Colonic mucosa (tissue), 4 donors: ENCODE measurements around the gene RNF17. TPM values are rescaled to one million over a fixed set of nuclear protein-coding genes. Genes with fewer than 3 reads are reported as not detected.
"Not testable (repeated sequence)": the region's sequence is repeated elsewhere in the genome, so short reads cannot be mapped to it uniquely, and the experiment has no call there.

Experiments
- DNase-seq: peaks from one replicate; pipeline ENCODE4 v3.0.0-alpha.2; 2020
- H3K27ac ChIP-seq: fragments of 200-600 bp; one replicate; pipeline ENCODE4 v1.8.0; 2021
- H3K27me3 ChIP-seq: fragments of 200-600 bp; one replicate; pipeline ENCODE4 v1.8.0; 2021
- H3K36me3 ChIP-seq: fragments of 200-600 bp; one replicate; pipeline ENCODE4 v1.8.0; 2021
- H3K4me1 ChIP-seq: fragments of 200-600 bp; one replicate; pipeline ENCODE4 v1.8.0; 2021; ENCODE audit warnings: mild to moderate bottlenecking
- H3K4me3 ChIP-seq: fragments of 200-600 bp; one replicate; pipeline ENCODE4 v1.8.0; 2021
- H3K9ac ChIP-seq, 2 donors: one replicate each; pipeline ENCODE4 v1.7.0; 2013; ENCODE audit warnings: control low read depth in 2 of 2, low read depth in 2 of 2, low read length in 2 of 2
- H3K9me3 ChIP-seq: fragments of 200-600 bp; one replicate; pipeline ENCODE4 v1.8.0; 2021
- intact Hi-C: fragments of 100-400 bp; cut with DNase I; formaldehyde crosslinking; loops from one replicate; pipeline ENCODE4 v1.14.1; 2022
- total RNA-seq, 2 donors: library from RNA; stranded (reverse); fragmentation: NEBNext Ultra II Directional in 1 of 2; extraction: Animal tissue kit (Norgen Biotek cat#: 25700) in 1 of 2; gene quantifications; one replicate each; pipeline ENCODE4 v1.2.1, GENCODE V29; 2021
- TF ChIP-seq, protein P1 (sequence below): fragments of 200-600 bp; IDR thresholded peaks from one replicate; pipeline ENCODE4 v1.8.0; 2022; ENCODE audit warnings: antibody characterized with exemption, mild to moderate bottlenecking
- donor health status: healthy.
- donor health status: DM: no; HTN: no; CAD: no.
- donor health status: DM: no; HTN: no; CAD: no.

RNF17 gene
- total RNA-seq, 2 donors from 2014 or later = not detected

DNA sequence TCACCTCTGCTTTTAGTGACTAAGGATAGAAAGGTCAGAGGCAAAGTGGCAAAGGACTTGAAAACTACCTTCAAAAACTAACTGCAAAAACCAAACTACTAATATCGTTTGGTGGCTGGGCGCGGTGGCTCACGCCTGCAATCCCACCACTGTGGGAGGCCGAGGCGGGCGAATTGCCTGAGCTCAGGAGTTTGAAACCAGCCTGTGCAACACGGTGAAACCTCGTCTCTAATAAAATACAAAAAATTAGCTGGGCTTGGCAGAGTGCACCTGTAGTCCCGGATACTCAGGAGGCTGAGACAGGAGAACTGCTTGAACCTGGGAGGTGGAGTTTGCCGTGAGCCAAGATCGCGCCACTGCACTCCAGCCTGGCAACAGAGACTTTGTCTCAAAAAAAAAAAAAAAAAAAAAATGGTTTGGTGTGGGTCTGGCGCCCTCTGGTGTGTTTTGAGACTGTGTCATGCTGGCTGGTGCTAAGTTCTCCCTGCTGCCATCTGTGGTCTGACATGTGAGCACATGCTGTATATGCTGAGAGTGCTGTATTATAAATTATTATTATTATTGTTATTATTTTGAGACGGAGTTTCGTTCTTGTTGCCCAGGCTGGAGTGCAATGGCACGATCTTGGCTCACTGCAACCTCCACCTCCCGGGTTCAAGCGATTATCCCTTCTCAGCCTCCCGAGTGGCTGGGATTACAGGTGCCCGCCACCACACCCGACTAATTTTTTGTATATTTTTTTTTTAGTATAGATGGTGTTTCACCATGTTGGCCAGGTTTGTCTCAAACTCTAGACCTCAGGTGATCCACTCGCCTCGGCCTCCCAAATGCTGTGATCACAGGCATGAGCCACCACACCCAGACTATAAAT is 36.0 kb upstream of the RNF17 start:
- H3K4me3 ChIP-seq = no peak overlapping the region
- intact Hi-C loops = no loop called here
- no peak overlapping the region for H3K9ac ChIP-seq
- no peaks in the 10 kb centered on the region for H3K9me3 ChIP-seq
- no peaks in the 10 kb centered on the region for H3K36me3 ChIP-seq
- H3K27me3 ChIP-seq = no peaks in the 10 kb centered on the region
- H3K27ac ChIP-seq = no peak overlapping the region
- H3K4me1 ChIP-seq = no peaks in the 10 kb centered on the region
- peak; percentile 65 for DNase-seq
- TF ChIP-seq, protein P1, sequence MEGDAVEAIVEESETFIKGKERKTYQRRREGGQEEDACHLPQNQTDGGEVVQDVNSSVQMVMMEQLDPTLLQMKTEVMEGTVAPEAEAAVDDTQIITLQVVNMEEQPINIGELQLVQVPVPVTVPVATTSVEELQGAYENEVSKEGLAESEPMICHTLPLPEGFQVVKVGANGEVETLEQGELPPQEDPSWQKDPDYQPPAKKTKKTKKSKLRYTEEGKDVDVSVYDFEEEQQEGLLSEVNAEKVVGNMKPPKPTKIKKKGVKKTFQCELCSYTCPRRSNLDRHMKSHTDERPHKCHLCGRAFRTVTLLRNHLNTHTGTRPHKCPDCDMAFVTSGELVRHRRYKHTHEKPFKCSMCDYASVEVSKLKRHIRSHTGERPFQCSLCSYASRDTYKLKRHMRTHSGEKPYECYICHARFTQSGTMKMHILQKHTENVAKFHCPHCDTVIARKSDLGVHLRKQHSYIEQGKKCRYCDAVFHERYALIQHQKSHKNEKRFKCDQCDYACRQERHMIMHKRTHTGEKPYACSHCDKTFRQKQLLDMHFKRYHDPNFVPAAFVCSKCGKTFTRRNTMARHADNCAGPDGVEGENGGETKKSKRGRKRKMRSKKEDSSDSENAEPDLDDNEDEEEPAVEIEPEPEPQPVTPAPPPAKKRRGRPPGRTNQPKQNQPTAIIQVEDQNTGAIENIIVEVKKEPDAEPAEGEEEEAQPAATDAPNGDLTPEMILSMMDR = peak; percentile 82

DNA sequence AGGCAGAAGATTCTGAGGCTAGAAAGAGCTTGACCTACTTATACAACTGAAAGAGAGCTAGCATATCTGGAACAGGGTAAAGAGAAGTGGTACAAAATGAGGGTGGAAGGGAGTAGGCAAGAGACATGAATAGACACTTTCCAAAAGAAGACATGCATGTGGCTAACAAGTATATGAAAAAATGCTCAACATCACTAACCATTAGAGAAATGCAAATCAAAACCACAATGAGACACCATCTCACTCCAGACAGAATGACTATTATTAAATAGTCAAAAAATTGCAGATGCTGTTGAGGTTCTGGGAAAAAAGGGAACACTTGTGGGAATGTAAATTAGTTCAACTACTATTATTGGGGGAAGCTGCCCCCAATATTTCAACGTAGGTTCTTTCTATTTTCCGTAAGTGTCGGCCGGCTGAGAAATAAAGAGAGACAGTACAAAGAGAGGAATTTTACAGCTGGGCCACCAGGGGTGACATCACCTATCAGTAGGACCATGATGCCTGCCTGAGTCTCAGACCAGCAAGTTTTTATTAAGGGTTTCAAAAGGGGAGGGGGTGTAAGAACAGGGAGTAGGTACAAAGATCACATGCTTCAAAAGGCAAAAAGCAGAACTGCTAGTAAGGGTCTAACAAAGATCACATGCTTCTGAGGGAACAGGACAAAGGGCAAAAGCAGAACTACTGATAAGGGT is 32.9 kb upstream of the RNF17 start:
- H3K27me3 ChIP-seq, H3K9me3 ChIP-seq, H3K9ac ChIP-seq, DNase-seq, intact Hi-C loops, H3K4me3 ChIP-seq, H3K36me3 ChIP-seq, H3K4me1 ChIP-seq, H3K27ac ChIP-seq: not testable (repeated sequence)

DNA sequence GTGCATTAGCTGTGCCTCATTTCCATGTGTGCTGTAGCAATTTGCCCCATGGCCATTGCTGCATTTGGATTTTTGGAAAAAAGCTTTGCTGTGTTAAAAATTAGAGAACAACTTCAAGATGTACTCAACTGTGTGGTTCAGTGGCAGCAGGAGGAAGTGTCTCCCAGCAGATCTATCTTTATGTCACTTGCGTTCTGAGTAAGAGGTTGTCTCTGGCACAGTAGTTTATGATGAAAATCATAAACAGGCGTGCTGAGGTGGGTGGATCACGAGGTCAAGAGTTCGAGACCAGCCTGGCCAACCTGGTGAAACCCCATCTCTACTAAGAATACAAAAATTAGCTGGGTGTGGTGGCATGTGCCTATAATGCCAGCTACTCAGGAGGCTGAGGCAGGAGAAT is 29.0 kb upstream of the RNF17 start:
- no peak overlapping the region for H3K9ac ChIP-seq
- no peak overlapping the region for H3K27ac ChIP-seq
- H3K36me3 ChIP-seq = no peaks in the 10 kb centered on the region
- H3K9me3 ChIP-seq = no peaks in the 10 kb centered on the region
- no peaks in the 10 kb centered on the region for H3K4me1 ChIP-seq
- intact Hi-C loops = no loop called here
- TF ChIP-seq, protein P1 = no peak
- H3K4me3 ChIP-seq = no peak overlapping the region
- DNase-seq = no peak
- no peaks in the 10 kb centered on the region for H3K27me3 ChIP-seq

DNA sequence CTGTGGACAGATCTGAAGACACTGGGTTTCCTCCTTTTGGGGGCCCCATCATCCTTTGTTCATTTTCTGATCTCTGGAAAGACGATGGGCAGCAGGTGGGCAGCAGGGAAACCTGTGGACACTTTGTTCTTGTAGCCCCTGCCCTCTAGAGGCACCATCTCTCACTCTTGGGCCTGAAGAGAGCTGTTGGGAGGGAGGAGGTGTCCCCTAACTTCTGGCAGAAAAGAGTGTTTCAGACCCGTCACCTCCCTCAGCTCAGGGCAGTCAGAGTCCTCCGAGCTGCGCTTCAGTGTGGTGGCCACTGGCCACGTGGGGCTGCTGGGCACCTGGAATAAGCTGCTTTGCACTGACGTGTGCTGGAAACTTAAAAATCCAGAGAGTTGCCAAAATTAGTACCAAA is 26.9 kb upstream of the RNF17 start:
- intact Hi-C loops = no loop called here
- H3K36me3 ChIP-seq = no peaks in the 10 kb centered on the region
- no peak for DNase-seq
- no peak overlapping the region for H3K27ac ChIP-seq
- H3K4me3 ChIP-seq = no peak overlapping the region
- TF ChIP-seq, protein P1 = no peak
- no peak overlapping the region for H3K9ac ChIP-seq
- H3K27me3 ChIP-seq = no peaks in the 10 kb centered on the region
- no peaks in the 10 kb centered on the region for H3K9me3 ChIP-seq
- H3K4me1 ChIP-seq = no peaks in the 10 kb centered on the region

DNA sequence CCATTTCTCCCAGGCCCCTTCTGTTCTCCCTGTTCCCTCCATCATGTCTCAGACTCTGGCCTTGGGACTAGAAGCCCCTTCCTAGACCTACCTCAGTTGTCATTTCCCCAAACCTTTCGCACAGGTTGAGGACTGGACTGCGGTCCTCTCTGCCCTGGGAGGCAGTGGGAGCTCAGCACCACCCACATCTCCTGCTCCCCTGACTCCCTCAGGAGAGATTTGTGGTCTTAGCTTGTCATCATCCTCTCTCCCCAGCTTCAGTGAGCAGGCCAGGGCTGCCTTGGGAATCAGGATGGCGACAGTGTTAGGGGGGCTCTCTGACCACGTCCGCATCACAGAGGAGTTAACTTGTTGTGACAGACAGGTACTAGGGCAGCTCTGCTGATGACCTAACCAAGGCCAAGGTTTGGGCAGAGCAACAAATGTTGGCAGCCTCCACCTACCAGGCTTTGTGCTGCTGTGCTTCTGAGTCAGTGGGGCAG is 25.6 kb upstream of the RNF17 start:
- Histone ChIP-seq H3K27me3 (no peaks in the 10 kb centered on the region), H3K4me3 (no peak overlapping the region), H3K9me3 (no peaks in the 10 kb centered on the region), H3K27ac (no peak overlapping the region), H3K4me1 (no peaks in the 10 kb centered on the region), H3K9ac (no peak overlapping the region), H3K36me3 (no peaks in the 10 kb centered on the region)
- DNase-seq = no peak
- TF ChIP-seq, protein P1 = no peak
- intact Hi-C loops = no loop called here
